Liver (tissue), 3 donors: ENCODE data around the gene RPS10.

Source experiments
- CTCF ChIP-seq: fragments of 150-350 bp; IDR thresholded peaks from 2 replicates; pipeline ENCODE4 v1.5.1; 2017; ENCODE audit warnings: improper control_type of control experiment, low read depth, low read length; ENCODE audit not compliant: missing input control
- EGR1 ChIP-seq, 2 donors: IDR thresholded peaks; 2 replicates each; pipeline ENCODE4 v1.6.1; 2016 to 2018; ENCODE audit warnings: antibody characterized with exemption in 2 of 2, low read depth in 2 of 2
- HNF4G ChIP-seq: IDR thresholded peaks from 2 replicates; pipeline ENCODE4 v1.6.1; 2016; ENCODE audit warnings: antibody characterized with exemption
- RAD21 ChIP-seq, 2 donors: IDR thresholded peaks; 2 replicates each; pipeline ENCODE4 v1.6.1; 2016; ENCODE audit warnings: antibody characterized with exemption in 2 of 2, mild to moderate bottlenecking in 2 of 2
- RXRA ChIP-seq, 2 donors: IDR thresholded peaks; 2 replicates each; pipeline ENCODE4 v1.6.1; 2017 to 2018; ENCODE audit warnings: antibody characterized with exemption in 2 of 2, mild to moderate bottlenecking in 1 of 2
- SP1 ChIP-seq: IDR thresholded peaks from 2 replicates; pipeline ENCODE4 v1.6.1; 2018; ENCODE audit warnings: antibody characterized with exemption, mild to moderate bottlenecking
- TAF1 ChIP-seq: conservative IDR thresholded peaks from 2 replicates; pipeline ENCODE4 v1.6.1; 2016; ENCODE audit warnings: antibody characterized with exemption, mild to moderate bottlenecking
- donor health status: healthy.
- donor health status: healthy.

GRCh38 chr6:34396518-34396917, 29.4 kb downstream of the RPS10 start:
- TF ChIP-seq CTCF (no peak), SP1 (no peak), RXRA (IDR thresholded peaks at IDR 0.05) (no peak), RAD21 (IDR thresholded peaks at IDR 0.05) (no peak), HNF4G (no peak), EGR1 (IDR thresholded peaks at IDR 0.05; ENCODE audit: low read depth in 2 of 2) (no peak), TAF1 (no peak)
